GM12874 (cell line): ENCODE measurements around the gene SP2.

Source experiments
- TF ChIP-seq, protein P1 (sequence below): IDR thresholded peaks from 2 replicates; pipeline ENCODE4 v1.5.1; 2011; ENCODE audit warnings: low read depth, mild to moderate bottlenecking, control low read depth, low read length, moderate library complexity; ENCODE audit not compliant: insufficient read depth

The SP2 gene

DNA sequence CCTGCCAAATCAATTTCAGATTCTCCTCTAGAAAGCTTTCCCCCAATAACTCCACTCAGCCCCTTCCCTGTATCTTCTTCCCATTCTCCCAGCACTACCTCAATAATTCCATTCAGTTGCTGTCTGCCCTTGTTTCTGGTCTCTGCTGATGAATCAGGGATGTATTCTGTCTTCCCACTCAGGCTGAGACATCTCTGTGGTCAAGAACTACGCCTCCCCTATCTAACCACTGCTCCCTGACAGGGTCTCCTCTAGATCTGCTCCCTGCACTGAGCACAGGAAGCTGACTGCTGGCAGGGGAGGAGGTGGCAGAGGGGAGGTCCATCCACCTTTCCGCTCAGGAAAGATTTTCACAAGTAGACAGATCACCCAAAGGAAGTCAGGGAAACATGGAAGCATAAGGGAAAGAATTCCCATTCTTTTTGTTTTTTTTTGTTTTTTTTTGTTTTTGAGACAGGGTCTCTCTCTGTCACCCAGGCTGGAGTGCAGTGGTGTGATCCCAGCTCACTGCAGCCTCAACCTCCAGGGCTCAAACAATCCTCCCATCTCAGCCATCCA, 16.9 kb upstream of the SP2 start:
- TF ChIP-seq, protein P1, sequence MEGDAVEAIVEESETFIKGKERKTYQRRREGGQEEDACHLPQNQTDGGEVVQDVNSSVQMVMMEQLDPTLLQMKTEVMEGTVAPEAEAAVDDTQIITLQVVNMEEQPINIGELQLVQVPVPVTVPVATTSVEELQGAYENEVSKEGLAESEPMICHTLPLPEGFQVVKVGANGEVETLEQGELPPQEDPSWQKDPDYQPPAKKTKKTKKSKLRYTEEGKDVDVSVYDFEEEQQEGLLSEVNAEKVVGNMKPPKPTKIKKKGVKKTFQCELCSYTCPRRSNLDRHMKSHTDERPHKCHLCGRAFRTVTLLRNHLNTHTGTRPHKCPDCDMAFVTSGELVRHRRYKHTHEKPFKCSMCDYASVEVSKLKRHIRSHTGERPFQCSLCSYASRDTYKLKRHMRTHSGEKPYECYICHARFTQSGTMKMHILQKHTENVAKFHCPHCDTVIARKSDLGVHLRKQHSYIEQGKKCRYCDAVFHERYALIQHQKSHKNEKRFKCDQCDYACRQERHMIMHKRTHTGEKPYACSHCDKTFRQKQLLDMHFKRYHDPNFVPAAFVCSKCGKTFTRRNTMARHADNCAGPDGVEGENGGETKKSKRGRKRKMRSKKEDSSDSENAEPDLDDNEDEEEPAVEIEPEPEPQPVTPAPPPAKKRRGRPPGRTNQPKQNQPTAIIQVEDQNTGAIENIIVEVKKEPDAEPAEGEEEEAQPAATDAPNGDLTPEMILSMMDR, result no peak

DNA sequence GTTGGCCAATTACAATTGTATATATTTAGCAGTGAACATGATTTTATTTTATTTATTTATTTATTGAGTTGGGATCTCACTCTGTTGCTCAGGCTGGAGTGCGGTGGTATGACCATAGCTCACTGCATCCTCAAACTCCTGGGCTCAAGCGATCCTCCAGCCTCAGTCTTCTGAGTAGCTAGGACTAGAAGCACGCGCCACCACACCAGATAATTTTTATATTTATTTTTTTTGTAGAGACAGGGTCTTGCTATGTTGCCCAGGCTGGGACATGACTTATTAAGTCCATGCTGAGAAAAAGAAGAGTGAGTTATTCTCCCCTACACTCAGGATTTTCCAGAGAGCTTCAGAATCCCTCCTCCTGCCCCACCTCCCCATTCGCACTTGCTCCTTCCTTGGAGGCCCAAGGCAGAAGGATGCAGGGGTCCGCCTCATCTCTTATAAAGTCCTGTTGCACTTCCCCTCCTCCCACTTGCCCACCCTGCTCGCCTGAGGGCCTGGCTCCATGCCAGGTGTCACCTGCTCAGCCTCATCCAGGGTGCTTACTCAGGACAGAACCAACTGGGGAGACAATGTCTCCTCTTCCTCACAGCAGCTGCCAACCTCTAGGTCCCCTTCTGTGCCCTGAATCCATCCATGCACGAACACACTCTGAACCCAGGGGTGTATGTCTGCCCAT, 16.1 kb upstream of the SP2 start:
- TF ChIP-seq, protein P1, result no peak

DNA sequence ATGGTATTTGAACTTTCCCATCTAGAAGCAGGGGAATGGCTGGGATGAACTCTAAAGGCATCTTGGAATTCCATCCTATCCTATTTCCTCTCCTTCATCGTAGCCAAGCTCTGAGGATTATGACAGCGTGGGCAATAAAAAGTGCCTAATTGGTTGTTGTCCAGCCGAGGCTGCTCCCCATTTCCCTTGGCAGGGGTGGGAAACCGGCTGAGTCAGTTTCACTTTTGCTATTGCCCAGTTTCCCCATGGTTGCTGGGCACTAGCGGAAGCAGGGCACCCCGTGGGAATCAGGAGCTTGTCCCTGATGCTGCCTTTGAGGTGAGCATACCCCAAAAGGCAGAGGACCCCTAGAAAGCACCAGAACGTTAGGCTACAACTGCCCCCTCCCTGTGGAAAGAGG, 13.8 kb upstream of the SP2 start:
- TF ChIP-seq, protein P1, result no peak

DNA sequence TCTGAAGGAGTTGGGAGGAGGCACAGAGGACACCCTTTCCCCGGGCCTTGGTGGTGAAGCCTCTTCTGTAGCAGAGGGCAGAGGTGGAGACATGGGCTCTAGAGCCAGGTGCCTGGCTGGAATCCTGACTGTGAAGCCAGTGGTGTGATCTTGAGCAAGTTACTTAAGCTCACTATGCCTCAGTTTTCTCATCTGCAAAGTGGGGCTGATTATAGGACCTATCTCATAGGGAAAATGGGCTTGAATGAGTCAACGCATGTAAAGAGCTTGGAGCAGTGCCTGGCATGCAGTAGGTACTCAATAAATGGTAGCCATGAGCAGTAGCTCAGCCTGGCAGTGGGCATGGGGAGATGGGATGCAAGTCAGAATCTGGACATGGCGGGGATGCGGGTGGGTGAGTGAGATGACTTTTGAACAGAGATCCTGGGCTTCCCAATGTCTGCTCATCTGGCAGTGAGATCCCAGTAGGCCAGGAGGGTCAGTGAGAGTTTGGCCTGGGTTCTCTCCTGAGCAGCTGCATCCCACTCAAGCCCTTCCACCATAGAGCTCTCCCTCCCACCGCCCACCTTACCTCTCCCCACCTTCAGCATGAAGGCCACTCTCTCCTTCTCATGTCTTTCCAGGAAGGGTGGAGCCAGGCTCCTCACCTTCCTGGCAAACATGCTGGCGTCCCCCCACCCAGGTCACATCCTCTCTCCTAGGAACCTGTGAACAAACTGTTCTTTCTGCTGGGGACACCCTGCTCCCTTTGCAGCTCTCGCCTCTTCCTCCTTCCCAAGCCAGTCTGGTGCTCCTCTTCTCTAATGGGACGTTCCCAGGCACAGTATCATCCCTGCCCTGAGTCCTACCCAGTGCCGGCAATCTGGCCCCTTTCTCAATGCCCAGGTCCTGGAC, 13.1 kb upstream of the SP2 start:
- TF ChIP-seq, protein P1, result no peak

DNA sequence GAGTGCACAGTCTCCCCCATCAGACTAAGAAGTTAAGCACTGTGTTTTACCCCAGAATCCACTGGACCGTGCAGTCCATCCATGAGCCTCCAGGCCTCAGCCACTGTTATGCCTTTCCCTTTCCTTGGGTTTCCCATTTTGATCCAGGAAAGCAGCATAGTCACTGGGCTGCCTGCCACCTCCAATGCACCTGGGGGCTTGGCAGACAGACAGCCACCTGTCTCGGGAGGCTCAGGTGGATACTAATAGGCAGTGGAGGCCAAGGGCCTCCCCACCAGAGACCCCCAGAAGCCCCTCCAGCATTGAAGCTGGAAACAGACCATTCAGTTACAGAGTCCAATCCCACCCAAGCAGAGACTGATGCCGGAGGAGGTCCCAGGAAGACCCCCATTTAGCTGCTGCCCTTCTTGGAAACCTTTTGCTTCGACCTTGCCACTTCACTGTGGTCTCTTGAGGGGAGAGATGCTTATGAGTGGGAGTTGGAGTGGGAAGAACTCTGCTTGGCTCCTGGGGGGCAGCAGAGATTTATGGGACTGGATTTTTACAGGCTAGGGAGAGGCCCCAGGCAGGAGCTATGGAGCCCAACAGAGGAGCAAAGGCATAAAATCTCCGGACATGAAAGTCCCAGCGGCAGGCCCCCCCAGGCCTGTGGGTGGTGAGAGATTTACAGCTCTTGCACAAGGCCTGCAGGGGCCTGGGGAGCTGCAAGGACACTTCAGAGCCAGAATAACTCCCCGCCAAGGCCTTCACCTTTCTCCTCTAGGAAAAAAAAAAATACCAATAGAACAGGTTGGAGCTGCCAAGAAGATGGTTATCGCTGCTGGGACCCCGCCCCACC, 12.2 kb upstream of the SP2 start:
- TF ChIP-seq, protein P1, result no peak

DNA sequence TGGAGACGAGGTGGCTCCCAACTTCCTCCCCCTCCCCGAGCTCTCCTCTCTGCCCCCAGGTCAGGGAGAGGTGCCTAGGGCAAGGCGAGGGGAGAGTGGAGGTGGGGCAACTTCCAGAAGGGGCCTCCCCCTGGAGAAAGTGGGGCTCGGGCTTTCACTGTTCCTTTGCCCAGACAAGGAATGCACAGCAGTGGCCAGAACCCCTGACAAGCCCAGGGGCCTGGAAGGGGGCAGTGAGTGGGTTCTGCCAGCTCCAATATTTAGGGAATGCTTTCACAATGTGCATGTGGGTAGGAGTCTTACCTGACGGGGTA, 11.7 kb upstream of the SP2 start:
- TF ChIP-seq, protein P1, result no peak
